GM18867 (cell line): ENCODE measurements around the gene C7orf25.
"Not testable (repeated sequence)": the region's sequence is repeated elsewhere in the genome, so short reads cannot be mapped to it uniquely, and the experiment has no call there.

ENCODE experiments used
- ATAC-seq: cut with Tn5 transposase; IDR thresholded peaks from one replicate; pipeline ENCODE4 v1.9.1; 2021; ENCODE audit warnings: mild to moderate bottlenecking, moderate library complexity; ENCODE audit not compliant: unreplicated experiment

C7orf25 gene

DNA sequence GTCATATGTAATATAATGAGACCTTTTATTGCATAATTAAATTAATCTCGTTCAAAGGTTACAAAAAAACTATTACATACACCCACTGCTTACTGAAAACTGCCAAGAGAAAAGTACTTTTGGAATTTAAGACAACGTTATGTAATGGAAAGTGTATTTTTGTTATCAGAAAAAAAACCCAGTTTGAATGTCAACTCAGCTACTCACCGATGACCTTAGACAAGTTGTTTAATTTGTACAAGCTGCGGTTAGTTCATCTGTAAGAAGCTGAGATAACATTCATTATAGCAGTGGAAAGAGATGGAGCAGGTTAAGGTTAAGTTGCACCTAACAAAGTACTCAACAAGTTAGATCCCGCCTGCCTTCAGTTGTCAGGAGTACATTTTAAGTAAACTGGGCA lies 19.0 kb upstream of the C7orf25 start:
- ATAC-seq, result no peak

DNA sequence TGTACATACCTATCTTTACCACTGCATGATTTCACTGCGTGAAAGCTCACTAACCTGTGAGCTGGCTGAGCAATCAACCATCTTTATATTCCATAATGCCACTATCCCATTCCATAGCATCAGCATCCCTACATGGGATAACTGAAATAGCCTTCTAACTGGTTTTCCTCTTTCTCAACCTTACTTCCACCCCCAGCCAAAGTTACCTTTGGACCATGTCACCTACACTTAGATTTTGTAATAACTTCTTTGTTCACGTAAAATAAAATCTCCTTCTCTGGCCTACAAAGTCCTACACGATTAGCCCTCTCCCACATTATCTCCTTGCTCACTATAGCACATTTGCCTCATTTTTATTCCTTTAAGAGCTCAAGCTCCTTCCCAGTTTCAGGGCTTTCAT lies 17.6 kb upstream of the C7orf25 start:
- no peak for ATAC-seq

- ATAC-seq, result no peak
Observed at GRCh38 chr7:42928754-42929153, 16.9 kb upstream of the C7orf25 start.

- no peak for ATAC-seq
Observed at GRCh38 chr7:42926204-42926603, 14.3 kb upstream of the C7orf25 start.

GRCh38 chr7:42925630-42926029 lies 13.8 kb upstream of the C7orf25 start:
- no peak for ATAC-seq

GRCh38 chr7:42924223-42924838 lies 12.5 kb upstream of the C7orf25 start:
- ATAC-seq, result no peak

DNA sequence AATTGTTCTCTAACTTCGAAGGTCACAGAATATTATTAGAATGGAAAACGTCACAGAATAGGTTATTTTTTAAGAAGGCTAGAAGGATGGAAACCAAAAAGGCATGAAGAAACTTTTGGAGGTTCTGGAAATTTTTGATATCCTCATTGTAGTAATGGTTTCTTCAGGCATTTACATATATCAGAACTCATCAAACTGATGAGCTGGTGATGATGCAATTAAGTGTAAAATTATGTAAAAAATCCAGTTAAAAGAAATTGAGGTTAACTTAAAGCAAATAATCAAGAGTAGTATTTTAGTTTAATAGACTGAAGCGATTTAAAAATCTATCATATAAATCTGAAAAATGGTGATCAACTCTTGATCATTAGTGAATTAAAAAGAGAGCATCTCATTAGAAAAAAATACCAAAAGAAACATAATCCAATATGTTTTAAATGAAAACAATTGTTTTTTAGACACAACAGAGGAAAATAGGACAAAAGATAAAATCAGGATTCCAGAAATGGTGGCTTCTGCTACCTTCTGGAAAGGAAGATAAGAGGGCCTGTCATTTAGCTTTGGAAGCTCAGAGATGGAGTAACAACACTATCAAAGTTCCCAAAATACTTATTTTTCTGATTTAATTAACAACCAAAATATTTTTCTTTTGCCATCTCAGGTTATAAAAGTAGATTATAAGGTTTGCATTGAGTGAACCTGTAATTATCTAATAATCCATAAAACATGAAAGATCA lies 10.3 kb upstream of the C7orf25 start:
- ATAC-seq, result no peak

DNA sequence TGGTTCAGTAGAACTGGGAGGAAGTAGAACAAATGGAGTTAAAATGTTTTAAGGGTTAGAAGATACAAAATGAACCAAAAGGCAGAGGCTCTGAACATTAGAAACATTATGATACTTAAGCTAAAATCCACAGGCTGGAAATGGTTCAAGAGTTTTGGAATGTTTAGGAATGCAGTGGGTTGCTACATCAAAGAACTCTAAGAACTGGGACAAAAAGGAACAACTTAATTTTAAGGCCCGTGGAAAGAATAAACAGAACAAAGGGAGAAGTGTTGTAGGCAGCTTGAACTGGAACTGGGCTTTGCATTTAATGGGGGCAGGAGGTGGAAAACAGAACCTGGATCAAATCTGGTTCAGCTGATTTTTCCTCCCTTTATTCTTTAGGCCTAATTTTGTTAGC lies 3.5 kb upstream of the C7orf25 start:
- ATAC-seq, result no peak

GRCh38 chr7:42914421-42915045 lies 2.7 kb upstream of the C7orf25 start:
- ATAC-seq, result no peak

DNA sequence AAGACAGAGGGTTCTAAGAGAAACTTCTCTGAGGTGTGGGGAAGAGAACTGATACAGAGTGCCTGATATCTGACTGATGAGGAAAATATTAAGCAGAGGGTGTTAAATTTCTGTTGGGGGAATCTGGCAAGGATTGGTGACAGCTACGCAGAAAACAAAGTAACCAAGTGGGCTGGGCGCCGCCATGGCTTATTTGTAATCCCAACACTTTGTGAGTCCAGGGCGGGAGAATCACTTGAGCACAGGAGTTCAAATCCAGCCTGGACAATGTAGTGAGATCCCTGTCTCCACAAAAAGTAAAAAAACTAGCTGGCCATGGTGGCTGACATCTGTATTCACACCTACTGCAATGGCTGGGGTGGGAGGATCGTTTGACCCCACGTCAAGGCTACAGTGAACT lies 2.1 kb upstream of the C7orf25 start:
- no peak for ATAC-seq

- ATAC-seq, result no peak
Observed at GRCh38 chr7:42913591-42913990, 1.7 kb upstream of the C7orf25 start.

GRCh38 chr7:42910306-42910705 lies 1.6 kb downstream of the C7orf25 start:
- no peak for ATAC-seq

GRCh38 chr7:42907316-42907715 lies 4.6 kb downstream of the C7orf25 start:
- no peak for ATAC-seq

DNA sequence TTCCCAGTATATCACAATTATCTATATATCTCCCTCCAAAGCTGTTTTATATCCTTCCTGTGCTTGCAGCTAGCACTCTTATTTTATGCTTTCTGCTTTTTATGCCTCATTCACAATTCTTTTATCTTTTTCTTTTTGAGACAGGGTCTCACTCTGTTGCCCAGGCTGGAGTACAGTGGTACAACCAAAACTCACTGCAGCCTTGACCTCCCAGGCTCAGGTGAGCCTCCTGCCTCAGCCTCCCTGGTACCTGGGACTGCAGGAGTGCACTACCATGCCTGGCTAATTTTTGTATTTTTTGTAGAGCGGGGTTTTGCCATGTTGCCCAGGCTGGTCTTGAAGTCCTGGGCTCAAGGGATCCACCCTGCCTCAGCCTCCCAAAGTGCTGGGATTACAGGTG lies 5.7 kb downstream of the C7orf25 start:
- no peak for ATAC-seq

DNA sequence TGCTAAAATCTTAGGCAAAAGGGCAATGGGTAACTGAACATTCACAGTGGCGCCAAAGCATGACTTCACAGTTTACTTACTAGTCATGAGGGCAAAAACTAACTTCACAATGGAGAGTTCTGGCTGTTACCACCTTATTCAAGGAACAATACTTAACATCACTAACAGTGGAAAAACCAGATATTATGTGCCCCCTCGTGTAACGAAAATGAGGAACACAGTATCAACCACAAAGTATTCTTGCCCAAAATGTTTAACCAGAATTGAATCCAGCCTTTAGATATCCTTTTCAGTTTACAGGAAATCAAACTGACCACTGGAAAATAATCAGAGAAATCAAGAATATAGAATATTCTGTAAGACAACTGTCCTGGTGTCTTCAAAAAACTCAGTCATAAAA lies 9.5 kb downstream of the C7orf25 start:
- no peak for ATAC-seq

DNA sequence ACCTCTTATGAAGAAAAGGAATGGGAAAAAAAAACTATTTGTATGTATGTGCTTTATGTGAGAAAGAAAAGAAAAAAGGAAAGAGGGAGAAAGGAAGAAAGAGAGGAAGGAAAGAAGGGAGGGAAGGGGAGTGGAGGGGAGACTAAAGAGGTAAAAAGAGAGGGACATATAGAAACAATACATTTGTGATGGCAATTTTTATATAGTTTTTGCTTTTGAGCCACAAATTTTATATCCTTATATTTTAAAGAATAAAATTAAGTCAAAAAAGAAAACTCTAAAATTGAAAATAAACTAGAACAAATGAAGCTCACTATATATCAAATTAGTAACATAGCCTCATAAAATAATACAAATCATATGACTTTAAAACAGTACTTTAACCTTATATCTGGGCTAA lies 11.0 kb downstream of the C7orf25 start:
- no peak for ATAC-seq

- ATAC-seq, result no peak
Observed at GRCh38 chr7:42893346-42894240, 18.3 kb downstream of the C7orf25 start.

DNA sequence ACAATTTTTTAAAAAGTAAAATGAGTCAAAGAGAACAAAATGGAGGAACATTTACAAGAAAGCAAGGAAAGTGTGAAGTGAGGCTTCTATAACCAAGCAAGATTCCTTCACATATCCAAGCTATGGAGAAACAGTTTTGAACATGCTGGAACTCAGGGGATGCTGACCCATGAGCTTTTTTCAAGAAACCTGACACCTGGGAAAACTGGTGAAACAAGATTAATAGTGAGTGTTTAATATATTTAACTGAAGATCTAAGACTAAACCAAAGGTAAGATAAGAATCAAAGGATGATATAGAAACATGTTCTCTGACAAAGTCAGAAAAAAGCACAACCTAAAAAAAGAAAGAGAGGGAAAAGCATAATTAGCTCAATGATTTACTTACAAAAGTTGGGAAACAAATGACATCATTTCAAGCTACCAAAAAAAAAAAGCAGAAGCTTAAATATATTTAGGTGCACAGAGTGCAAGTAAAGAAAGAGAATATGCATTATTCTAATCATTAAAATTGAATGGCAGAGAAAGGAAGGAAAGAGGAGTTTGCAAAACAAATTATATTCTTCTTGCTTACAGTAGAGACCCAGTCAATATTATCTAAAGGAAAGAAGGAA lies 24.9 kb downstream of the C7orf25 start:
- ATAC-seq, result no peak

DNA sequence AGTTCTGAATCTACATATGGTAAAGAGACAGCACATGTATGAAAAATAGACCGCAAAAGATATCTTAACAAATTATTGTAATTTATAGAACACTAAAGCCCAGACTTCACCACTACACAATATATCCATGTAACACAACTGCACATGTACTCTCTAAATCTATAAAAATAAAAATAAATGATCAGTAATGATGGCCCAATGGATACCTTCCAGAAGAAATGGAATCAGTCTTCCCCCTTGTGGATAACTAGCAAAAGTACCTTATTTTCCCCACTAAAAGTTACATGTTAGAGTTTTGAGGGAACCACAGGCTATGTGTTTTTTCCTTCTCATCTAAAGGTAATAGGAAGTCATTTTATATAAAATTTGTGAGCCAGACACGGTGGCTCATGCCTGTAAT lies 25.7 kb downstream of the C7orf25 start:
- ATAC-seq, result no peak

DNA sequence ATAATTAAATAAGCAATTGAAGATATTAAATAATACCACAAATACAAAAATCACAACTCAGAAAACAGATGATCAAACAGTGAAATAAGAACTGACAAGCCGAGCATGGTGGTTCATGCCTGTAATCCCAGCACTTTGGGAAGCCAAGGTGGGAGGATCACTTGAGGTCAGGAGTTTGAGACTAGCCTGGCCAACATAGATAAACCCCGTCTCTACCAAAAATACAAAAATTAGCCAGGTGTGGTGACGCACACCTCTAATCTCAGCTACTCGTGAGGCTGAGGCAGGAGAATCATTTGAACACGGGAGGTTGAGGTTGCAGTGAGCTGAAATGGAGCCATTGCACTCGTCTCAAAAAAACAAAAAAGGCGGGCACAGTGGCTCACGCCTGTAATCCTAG lies 26.7 kb downstream of the C7orf25 start:
- ATAC-seq, result not testable (repeated sequence)

GRCh38 chr7:42883950-42884349 lies 27.9 kb downstream of the C7orf25 start:
- no peak for ATAC-seq
